Occipital lobe (tissue), 2 donors: ENCODE results near the gene KBTBD12. TPM values are rescaled to one million over a fixed set of nuclear protein-coding genes. Genes with fewer than 3 reads are reported as not detected.

ENCODE experiments used
- DNase-seq: peaks from one replicate; lab custom pipeline; 2025; lab: John Stamatoyannopoulos, UW
- total RNA-seq: library from RNA; depleted of rRNA; stranded (reverse); fragments of >200 nt; gene quantifications from one replicate; pipeline ENCODE4 v1.2.3, GENCODE V29; 2014

The KBTBD12 gene
- total RNA-seq, 1 donor from 2014 or later = 3.4 TPM

DNA sequence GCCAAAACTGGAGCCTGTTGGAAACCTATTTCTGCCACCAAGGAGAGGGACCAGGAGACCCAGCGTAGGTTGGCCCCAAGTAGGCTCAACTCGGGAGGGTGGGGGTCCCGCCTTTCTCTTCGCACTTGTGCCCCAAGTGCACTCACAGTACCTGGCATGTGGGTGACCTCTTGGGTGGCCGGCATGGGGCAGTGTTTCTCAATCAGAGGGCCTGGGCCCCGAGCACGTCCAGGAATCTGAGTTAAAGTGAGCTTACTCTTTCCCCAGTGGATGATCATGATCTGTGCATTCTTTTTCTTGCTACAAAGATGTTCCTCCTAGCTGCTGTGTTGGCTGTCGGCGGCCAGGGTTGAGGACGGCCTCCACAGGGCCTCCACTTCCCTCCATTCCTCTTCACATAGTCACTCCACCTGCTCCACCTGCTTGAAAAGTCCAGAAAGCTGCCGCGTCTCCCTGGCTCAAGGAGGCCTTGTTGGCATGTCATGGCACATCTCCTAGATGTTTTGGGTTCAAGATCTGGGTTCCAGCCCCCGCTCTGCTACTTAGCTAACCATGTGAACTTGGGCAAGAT, 70.7 kb downstream of the KBTBD12 start:
- DNase-seq = no peak

DNA sequence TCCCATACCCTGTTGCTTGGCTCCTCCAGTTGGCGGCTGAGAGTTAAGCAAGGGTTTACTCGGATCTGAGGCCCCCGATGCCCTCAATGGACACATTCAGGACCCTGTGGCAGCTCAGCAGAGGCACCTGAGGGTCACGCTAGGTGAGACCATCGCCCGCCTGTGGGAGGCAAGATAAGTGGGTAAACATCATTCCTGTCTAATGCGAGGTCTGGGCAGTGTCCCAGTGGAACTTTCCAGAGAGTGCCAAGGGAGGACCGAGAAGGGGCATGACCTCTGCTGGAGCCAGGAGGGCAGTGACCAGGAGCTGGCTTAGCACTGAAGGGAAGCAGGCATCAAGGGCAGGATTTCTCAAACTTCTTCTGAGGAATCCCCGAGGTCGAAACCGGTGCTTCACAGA, 71.8 kb downstream of the KBTBD12 start:
- no peak for DNase-seq

DNA sequence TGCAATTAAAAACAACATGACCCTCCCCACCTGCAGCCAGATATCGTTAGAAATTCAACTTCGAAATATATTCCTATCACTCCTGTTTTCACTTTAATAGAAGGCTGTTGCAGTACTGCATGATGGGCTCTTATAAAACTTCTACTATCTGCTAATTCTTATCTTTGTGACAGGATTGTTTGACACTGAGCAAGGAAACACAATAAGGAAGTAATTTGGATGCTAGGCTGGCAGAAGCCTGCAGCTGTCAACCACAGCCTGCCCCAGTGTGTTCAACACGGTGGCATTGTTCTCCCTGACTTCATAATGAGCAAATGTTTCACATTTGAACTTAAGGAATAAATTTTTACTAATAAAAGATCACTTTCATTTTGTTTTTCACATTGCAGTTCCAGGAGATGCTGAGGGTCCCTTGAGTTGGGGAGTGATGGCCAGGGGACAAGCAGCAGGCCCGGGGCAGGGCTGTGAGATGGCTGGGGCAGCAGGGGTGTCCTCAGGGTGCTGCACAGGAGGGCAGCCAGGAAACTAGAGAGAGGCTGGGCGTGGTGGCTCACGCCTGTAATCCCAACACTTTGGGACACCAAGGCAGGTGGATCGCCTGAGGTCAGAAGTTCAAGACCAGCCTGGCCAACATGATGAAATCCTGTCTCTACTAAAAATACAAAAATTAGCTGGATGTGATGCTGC, 72.4 kb downstream of the KBTBD12 start:
- DNase-seq = no peak

DNA sequence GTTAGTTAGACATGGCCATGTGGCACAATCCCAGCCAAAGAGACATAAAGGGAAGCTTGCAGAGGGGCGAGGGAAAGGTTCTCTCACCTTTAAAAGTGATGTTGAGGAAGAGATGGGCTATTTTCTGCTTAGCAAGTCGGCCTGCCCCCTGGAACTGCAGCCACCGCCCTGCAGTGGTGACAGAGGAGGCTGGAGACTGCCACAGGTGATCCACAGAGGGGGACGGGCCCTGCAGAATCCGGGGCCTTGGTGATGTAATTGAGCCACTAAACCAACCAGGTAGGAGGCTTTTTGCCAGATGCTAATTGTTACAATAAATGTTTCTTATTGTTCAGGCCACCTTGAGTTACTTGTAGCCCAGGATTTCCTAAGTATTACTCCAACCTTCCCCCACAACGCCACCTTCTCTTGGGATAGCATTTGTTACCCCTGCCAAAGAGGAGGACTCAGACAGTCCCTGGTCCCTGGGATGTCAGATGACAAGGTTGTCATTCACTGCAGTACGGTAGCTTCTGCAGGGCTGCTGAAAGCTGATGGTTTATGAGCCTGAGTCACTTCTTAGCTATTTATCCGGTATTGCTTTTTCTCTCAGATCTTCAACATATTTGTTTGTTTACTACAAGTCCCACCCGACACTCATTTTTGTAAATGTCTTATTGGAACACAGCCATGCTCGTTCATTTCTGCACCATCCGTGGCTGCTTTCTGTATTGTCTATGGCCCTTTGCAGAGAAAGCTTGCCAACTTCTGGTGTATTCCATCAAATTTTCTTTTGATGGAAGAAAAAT, 73.9 kb downstream of the KBTBD12 start:
- DNase-seq = no peak

DNA sequence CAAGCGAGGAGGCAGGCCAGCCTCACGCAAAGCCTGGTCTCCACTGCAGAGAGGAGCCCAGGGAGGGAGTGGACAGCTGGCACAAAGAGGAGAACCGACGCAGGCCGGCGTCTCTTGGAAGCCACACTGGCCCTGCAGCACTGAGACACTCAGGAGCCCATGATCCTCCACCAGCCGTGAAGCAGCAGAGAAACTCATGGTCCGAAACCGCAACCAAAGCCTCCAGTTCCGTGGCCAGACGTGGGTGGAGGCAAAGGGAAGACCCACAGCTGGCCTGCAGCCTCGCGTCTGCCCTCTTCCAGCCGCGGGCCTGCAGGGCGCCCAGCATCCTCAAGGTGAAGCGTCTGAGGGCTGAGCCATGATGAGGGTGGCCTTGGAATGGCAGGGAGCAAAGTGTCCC, 75.0 kb downstream of the KBTBD12 start:
- DNase-seq = no peak

DNA sequence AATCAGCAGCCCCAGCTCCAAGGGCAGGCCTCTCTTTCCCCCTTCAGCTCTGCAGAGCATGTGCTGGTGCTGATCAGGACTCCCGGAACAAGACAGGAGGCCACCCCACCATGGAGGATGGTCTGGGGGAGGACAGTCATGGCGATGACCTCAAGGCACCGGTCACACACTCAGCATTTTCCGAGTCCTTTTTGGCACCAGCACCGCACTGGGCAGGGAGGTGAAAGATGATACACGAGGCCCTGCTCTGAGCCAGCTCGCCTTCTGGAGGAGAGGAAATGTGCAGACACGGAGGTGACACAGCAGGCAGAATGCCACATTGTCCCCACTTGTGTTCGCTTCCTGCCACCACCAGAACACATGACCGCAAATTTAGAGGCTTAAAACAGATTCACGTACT, 75.4 kb downstream of the KBTBD12 start:
- DNase-seq = no peak

DNA sequence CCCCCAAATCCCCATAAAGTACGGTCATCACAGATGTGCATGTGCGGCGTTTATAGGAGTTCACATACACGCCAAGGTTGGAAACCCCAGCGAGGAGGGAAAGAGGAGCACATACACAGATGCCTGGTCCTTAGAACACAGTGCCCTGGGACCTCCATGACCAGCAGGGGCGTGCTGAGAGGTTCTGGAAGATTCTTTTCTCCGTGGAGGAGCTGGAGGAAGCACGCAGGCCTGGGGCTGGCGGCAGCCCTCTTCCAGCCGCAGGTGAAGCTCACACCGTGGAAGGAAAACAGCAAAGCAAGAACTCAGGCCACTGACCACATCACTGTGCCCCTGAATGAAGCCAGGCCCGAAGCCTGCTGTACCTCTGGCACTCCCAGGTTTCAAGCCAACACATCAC, 76.2 kb downstream of the KBTBD12 start:
- DNase-seq = no peak

DNA sequence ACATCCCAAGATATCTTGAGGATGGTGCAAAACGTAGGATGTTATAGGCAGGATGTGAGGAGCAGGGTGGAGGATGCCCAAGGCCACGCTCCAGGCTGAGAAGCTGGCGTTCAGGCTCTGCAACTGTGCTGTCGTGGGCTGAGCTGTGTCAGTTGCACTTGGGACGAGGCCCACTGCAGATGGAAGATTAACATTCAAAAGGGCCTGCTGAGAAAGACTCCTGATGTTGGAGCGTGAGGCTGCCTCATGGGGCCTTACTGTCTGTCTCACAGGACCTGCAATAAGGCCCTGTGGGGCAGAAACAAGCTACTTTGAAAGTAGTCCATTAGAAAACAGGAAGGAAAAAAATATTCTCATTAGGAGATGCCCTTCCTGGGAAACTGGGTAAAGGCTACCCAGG, 76.6 kb downstream of the KBTBD12 start:
- no peak for DNase-seq

DNA sequence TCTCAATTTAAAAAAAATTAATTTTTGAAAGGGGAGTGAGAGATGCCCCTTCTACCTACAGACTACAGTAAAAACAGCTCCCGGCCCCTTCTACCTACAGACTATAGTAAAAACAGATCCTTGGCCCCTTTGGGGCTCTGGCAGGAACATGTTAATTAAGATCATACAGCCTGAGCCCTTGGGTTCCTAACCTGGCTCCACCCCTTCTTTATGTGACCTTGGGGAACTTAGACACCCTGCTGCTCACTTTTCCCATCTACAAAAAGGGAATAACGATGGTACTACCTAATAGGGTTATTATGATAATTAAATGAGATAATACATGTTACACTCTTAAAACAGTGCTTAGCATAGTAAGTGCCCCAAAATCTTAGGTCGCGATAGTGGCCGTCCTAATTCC, 77.1 kb downstream of the KBTBD12 start:
- DNase-seq = no peak

DNA sequence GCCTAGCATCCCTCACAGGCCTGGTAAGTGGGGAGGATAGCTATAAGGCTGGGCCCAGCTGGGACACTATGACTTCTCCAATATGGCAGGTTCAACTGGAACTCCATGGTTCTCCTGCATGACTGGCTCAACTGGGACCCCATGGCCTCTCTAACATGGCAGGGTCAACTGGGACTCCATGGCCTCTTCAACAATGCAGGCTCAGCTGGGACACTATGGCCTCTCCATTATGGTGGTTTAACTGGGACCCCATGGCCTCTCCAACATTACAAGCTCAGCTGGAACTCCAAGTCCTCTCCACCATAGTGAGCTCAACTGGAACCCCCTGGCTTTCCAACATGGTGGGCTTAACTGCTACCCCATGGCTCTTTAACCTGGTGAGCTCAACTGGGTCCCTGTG, 79.0 kb downstream of the KBTBD12 start:
- no peak for DNase-seq

DNA sequence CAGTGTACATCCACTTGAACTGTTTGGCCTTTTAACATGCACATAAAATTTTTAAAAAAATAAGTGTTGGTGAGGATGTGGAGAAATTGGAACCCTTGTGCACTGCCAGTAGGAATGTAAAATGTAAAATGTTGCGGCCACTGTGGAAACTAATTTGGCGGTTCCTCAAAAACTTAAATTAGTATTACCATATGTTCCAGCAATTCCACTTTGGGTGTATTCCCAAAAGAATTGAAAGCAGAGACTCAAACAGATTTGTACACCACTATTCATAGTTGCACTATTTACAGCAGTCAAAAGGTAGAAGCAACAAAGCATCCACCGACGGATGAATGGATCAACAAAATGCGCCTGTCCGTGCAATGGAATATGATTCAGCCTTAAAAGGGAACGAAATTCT, 82.0 kb downstream of the KBTBD12 start:
- DNase-seq = no peak

DNA sequence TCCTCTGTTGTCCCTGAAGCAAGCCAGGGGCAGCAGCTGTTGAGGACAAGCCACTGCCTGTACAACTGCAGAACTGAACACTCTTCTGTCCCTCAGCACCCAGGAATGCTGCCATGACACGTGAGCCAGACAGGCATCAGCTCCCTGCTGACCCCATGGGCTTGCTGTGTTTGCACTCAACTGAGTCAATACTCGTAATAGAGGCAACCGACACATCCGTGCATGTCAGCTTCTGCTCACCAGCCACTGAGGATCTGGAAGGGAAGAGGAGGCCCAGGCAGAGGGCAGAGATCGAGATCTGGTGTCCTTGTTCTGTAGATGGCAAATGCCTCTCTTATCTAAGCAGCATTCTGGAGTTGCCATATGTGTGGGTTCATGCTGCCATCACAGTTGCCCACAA, 82.9 kb downstream of the KBTBD12 start:
- DNase-seq = no peak

DNA sequence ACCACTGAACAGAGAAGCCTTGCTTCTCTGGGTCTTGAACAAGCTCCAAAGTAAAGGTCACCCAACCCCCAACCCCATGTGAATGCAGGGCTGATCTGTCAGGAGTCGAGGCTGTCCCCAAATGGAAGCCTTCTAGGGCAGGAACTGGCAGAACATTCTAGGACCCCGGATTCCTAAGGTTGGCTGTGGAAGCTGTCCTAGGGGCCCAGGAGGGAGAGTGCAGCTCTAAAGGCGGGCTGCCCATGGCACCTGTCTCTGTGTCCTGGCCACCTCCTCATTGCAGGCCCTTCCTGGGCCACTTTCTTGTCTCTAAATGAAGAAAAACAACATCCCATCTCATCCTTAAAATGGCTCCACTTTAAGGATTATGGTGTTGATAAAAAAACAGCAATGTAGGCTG, 83.6 kb downstream of the KBTBD12 start:
- DNase-seq = no peak

DNA sequence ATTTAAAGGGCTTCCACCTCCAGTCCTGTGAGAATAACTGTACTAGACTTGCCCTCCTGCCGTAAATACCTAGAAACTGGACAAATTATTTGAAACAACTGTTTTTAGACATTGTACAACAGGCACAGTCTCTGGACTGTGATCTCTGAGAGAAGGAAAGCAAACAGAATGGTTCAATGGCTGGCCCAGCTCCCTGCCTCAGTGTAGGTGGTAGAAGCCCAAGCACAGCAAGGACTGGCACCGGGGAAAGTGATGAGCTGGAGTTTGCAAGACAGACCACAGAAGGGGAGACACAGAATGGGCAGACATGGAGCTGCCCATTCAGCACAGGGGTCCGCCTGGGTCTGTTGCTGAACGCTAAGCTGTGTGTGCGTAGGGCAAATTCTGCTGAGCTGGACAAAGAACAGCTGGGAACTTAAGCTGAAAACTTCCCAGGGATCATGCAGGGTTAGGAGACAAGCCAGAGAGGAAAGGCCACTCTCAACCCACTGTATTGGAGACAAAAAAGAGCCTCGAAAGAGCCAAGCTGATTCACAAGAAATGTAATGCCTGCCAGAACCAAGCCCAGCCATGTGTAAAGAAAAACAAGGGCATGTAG, 84.6 kb downstream of the KBTBD12 start:
- no peak for DNase-seq

DNA sequence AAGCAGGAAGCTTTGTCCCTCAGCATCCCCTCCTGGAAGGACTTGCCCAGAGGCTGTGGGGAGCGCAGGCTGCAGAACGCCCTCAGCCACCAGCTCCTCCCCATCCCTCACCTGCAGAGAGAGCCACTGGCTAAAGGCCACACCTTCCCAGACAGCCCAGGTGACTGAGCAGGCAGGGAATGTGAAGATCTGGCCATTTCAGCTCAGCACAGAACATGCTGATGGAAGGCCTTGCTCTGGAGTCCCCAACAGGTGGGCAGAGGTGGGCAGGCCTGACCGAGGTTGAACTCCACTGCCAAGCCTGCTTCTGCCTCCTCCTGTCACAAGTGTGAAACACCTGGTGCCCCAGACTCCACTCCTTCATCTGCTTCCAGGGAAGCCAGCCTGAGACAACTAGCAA, 86.5 kb downstream of the KBTBD12 start:
- no peak for DNase-seq

DNA sequence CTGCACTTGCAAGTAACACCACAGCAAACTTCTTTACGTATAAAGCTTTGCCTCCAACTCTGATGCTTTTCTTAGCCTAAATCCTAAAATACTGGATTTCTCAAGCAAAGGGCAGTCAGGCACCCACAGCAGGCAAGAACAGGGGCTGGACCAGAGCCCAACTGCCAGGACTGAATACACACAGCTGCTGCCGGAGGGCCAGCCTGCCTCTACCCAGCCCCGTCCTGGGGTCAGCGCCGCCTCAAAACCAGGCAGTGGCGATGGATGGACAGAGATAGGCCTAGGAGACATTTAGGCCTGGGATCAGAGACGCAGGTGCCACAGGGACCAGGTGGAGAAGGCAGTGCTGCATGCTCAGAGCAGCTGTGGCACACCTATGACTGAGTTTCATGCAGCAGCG, 89.6 kb downstream of the KBTBD12 start:
- DNase-seq = no peak

DNA sequence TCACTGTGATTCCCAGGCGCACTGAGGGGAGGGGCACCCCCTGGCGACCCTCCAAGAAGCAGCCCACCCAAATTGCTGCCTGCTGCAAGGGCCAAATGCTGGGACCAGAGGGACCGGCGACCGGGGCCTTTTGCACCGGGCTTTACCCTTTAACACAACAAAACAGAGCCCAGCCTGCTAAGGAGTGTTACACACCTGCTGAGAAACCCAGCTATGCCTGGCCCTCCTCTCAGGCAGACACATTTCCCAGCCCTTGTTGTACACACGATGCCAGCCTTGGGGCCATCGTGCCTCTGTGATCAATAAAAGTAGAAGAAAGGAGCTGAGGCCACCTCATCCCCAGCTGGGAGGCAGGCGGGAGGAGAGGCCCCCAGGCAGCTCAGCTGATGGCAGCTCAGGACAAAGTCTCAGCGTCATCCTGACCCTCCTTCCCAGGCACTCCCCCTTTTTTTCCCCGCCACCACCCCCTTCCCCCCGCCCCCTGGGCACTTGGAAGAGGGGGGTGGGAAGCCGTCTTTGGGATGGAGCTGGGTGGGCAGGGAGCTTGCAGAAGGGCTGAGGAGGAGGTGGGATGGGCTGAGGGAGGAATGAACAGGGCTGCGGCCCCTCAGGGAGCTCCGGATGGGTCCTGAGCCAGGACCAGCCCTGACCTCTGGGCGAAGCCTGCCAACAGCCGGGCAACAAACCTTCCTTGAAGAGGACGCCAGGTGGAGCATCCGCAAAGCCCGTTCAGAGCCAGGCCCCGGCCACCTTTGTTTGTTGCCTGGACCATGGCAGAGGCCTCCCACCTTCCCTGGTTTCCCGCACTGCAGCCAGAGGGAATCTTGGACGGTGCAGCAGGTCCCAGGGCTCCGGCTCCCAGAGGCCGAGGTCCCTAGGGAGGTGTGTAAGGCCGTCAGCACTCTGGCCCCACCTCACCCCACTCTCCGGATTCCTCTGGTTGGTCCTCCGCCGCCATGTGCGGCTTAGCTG, 91.3 kb downstream of the KBTBD12 start:
- no peak for DNase-seq

DNA sequence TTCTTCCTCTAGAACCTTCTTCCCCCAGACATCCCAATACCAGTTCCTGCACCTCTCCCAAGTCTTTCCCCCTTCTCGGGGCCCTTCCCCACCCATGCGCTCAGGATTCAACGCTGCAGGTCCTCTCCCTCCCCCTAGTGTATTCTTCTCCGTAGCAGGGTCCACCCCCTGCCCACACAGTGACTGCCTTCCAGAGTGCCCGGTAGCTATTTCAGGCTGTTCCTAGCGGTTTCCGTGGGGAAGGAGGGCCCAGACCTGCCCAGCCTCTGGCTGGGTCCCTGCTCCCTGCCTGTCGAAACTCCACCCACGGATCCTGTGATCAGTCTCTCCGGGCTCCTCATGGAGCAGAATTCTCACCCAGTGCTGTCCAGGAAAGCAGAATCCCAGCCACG, 92.0 kb downstream of the KBTBD12 start:
- no peak for DNase-seq

DNA sequence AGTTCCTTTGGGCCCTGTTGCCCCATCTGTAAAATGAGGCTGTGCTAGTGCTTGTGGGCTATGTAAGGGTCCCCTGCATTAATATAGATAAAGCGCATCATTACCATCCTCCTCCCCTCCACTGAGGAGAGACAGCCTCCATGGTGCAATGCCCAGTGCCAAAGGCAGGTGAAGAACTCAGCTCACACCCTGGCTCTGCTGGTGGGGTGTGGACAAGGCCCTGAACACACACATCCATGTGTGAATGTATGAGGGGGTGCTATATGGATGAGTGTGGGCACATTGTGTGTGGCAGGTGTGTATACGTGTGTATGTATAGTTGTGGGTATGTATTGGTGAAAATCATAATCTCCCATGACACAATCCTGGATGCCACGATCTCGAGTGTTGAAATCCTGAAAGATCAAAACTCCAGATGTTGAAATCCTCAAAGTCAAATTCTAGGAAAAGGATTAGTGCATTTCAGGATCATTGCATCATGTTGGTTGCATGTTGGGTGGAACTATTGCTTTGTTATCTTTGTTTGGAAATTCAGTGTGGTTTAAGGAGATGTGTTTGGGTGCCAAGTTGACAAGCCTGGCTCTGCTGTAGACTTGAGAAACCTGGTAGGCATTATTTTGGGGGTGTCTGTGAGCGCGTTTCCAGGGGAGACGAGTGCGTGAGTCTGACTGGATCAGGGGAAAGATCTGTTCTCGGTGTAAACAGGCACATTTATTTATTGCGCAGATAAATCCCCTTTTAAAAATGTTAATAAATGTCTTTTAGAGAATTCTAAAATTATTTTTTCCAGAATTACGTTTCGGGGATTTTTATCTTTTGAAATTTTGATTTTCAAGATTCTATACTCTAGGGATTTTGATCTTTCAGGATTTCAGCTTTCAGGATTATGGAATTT, 95.2 kb downstream of the KBTBD12 start:
- no peak for DNase-seq

DNA sequence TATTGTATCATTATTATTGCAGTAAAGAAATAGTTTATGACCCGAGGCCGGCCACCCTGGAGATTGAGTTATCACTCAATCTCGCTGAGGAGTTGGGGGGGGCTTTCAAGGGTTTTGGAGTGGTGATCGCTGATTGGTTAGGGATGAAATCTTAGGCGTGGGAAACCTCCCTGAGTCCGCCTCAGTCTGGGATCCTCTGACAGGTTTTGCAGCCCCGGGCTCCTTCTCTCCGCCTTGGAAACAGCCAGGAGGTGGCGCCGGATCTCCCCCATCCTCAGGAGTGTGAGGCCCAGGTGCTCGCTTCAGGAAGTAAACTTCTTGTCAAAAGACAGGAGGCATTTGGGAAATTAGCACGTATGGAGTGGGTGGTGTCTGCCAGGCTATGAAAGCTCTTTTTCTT, 96.1 kb downstream of the KBTBD12 start:
- DNase-seq = no peak
